HepG2 (cell line): Measurements from ENCODE around the gene ELL.

Experiments used
- BATF2 ChIP-seq: sonication (generic); formaldehyde crosslinking; IDR thresholded peaks from 2 replicates; pipeline ENCODE4 v1.8.0; 2022; ENCODE audit warnings: mild to moderate bottlenecking, missing genetic modification reagents, moderate library complexity
- CTCF ChIP-seq: sonication (generic); formaldehyde crosslinking; IDR thresholded peaks from 2 replicates; pipeline ENCODE4 v1.5.0; 2020; ENCODE audit warnings: mild to moderate bottlenecking, missing genetic modification reagents, moderate library complexity
- DZIP1 ChIP-seq: sonication (generic); formaldehyde crosslinking; IDR thresholded peaks from 2 replicates; pipeline ENCODE4 v1.5.0; 2020; ENCODE audit warnings: mild to moderate bottlenecking, missing genetic modification reagents
- ERF ChIP-seq: IDR thresholded peaks from 2 replicates; pipeline ENCODE4 v1.6.1; 2018; ENCODE audit warnings: missing biosample characterization, missing genetic modification reagents
- EZH2 ChIP-seq: conservative IDR thresholded peaks from 2 replicates; pipeline ENCODE4 v1.6.1; 2012; ENCODE audit warnings: mild to moderate bottlenecking, low read depth, low read length, moderate library complexity
- LBX2 ChIP-seq: sonication (generic); formaldehyde crosslinking; IDR thresholded peaks from 2 replicates; pipeline ENCODE4 v1.5.0; 2020; ENCODE audit warnings: missing genetic modification reagents, mild to moderate bottlenecking, borderline replicate concordance
- ZC3H4 ChIP-seq: sonication (generic); formaldehyde crosslinking; IDR thresholded peaks from 2 replicates; pipeline ENCODE4 v1.4.0; 2020; ENCODE audit warnings: missing genetic modification reagents, borderline replicate concordance

- TF ChIP-seq BATF2 (CRISPR knock-in tag) (no peak), CTCF (no peak), ZC3H4 (CRISPR knock-in tag) (no peak), DZIP1 (CRISPR knock-in tag) (no peak), ERF (CRISPR knock-in tag) (no peak), EZH2 (no peak), LBX2 (CRISPR knock-in tag) (no peak)
Measured at GRCh38 chr19:18466354-18466753, 55.5 kb downstream of the ELL start.
